OCI-LY1 (cell line): ENCODE results near the gene HOXA3.

Experiments used
- H2AFZ ChIP-seq: fragments of 200-600 bp; sonication (generic), shearing (Covaris generic); 2 replicates; pipeline ENCODE4 v1.6.0; 2014; ENCODE audit warnings: antibody characterized with exemption, mild to moderate bottlenecking, low read length
- H3F3A ChIP-seq: fragments of 200-600 bp; sonication (generic), shearing (Covaris generic); 2 replicates; pipeline ENCODE4 v1.6.0; 2014; ENCODE audit warnings: mild to moderate bottlenecking, antibody characterized with exemption, low read length, moderate library complexity; ENCODE audit not compliant: insufficient read depth
- H3K27ac ChIP-seq: fragments of 200-600 bp; sonication (generic); 2 replicates; pipeline ENCODE4 v1.5.1; 2014; ENCODE audit warnings: low read length, mixed run types, mild to moderate bottlenecking, low read depth; ENCODE audit not compliant: poor library complexity, severe bottlenecking
- H3K27me3 ChIP-seq: fragments of 200-600 bp; sonication (generic); 2 replicates; pipeline ENCODE4 v1.6.0; 2014; ENCODE audit warnings: antibody characterized with exemption, mild to moderate bottlenecking, low read length, moderate library complexity; ENCODE audit not compliant: insufficient read depth
- H3K36me3 ChIP-seq: fragments of 200-600 bp; sonication (generic); 2 replicates; pipeline ENCODE4 v1.6.1; 2014; ENCODE audit warnings: mild to moderate bottlenecking, antibody characterized with exemption, low read length, moderate library complexity, mixed read lengths; ENCODE audit not compliant: insufficient read depth
- H3K4me1 ChIP-seq: fragments of 200-600 bp; sonication (generic); 2 replicates; pipeline ENCODE4 v1.5.1; 2014; ENCODE audit warnings: mild to moderate bottlenecking, low read length, moderate library complexity; ENCODE audit not compliant: insufficient read depth, severe bottlenecking
- H3K4me2 ChIP-seq: fragments of 200-600 bp; sonication (generic), shearing (Covaris generic); 2 replicates; pipeline ENCODE4 v1.6.1; 2014; ENCODE audit warnings: low read length
- H3K4me3 ChIP-seq: fragments of 200-600 bp; sonication (generic); 2 replicates; pipeline ENCODE4 v1.5.1; 2014; ENCODE audit warnings: low read length, low read depth, mild to moderate bottlenecking, mixed read lengths; ENCODE audit not compliant: poor library complexity, severe bottlenecking
- H3K79me2 ChIP-seq: fragments of 200-600 bp; shearing (Covaris generic); 2 replicates; pipeline ENCODE4 v1.6.1; 2016; ENCODE audit warnings: mixed run types, low read length, mixed read lengths; ENCODE audit not compliant: insufficient read depth
- H3K9ac ChIP-seq: fragments of 200-600 bp; sonication (generic), shearing (Covaris generic); 2 replicates; pipeline ENCODE4 v1.6.1; 2014; ENCODE audit warnings: mild to moderate bottlenecking, low read length, mixed read lengths
- H3K9me2 ChIP-seq: fragments of 200-600 bp; sonication (generic), shearing (Covaris generic); 2 replicates; pipeline ENCODE4 v1.6.1; 2014; ENCODE audit warnings: low read depth, mild to moderate bottlenecking, low read length, mixed read lengths
- H3K9me3 ChIP-seq: fragments of 200-600 bp; shearing (Covaris generic); 2 replicates; pipeline ENCODE4 v1.6.1; 2014; ENCODE audit warnings: low read length, mixed read lengths
- H4K20me1 ChIP-seq: fragments of 200-600 bp; sonication (generic), shearing (Covaris generic); 2 replicates; pipeline ENCODE4 v1.6.0; 2016; ENCODE audit warnings: mild to moderate bottlenecking, low read length; ENCODE audit not compliant: insufficient read depth
- EZH2 ChIP-seq: fragments of 200-600 bp; sonication (generic), shearing (Covaris generic); IDR thresholded peaks from 2 replicates; pipeline ENCODE4 v1.8.0; 2017; ENCODE audit warnings: borderline replicate concordance, mixed run types, mild to moderate bottlenecking, antibody characterized with exemption, low read length, moderate library complexity, mixed read lengths
- TF ChIP-seq, protein P1 (sequence below): fragments of 200-600 bp; sonication (generic), shearing (Covaris generic); IDR thresholded peaks from 2 replicates; pipeline ENCODE4 v1.5.1; 2017; ENCODE audit warnings: mild to moderate bottlenecking, antibody characterized with exemption, low read length, moderate library complexity, mixed read lengths

Gene HOXA3

DNA sequence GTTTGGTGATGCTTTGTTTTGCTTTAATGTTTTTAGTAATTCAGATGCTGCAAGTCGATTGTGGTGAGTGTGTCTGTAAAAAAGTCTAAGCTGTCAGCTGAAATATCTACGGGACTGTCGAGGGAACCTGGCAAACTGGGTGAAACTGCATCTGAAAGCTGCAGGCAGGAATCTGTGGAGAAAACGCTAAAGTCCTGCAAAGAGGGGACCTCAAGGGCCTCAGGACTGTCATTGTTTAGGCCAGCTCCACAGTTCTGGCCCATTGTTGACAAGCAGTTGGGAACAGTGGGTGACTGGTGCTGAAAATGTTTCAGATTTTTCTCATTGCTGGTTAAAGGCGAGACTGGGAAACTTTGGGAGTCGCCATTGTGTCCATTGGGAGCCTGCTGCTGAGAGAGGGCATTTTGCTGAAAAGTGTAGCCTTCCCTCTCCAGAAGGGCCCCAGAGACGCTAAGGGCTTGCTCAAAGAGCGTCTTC is 51.7 kb downstream of the HOXA3 start:
- H3K4me3 ChIP-seq = no peak overlapping the region
- 0 out of 2 replicates have a peak, but pooled peaks cover 6% of the 10 kb centered on the region for H3F3A ChIP-seq
- no peak overlapping the region for H3K27ac ChIP-seq

DNA sequence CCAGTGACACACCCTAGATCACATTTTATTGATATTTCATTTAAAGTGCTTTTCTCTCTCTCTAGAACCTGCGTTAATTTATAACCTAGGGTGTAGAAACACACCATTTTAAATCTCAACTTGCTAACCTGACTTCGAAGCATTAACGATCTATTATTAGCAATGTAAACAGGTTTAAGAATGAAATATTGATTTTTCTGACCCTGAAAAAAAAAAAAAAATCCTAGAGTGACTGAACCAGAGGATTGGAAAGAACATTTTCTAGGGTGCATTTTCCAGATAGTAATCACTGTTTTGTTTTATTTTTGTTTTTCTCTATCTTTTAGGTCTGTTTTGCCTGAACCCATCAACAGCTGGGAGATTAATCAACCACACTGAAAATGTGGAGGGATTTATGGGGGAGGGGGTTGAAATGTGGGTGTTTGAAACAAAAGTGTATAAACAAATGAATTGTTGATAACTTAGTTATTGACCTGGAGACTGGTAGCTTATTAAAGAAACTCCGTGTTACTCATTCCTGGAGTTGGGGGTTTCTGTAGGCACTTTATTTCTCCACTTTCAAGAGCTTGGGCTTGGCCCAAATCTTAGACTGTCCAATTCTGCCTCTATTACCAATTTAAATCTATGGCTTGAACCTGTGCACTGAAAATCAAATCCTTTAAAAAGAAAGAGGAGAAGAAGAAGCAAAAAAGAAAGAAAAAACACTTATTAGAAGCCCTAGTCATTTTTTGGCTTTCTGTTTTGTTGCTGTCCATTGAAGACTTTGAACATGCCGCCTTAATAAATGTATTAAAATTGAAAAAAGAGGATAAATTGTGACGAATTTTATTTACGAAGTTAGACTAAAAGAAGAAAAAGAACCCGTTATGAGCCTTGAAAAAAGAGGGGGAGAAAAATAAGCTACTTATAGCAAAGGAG is 52.7 kb downstream of the HOXA3 start:
- Histone ChIP-seq H3K27ac (no peak overlapping the region), H3F3A (0 out of 2 replicates have a peak, but pooled peaks cover 6% of the 10 kb centered on the region), H3K9me2 (no peaks in the 10 kb centered on the region), H3K4me3 (no peak overlapping the region), H3K9me3 (no peaks in the 10 kb centered on the region), H3K9ac (no peak overlapping the region), H4K20me1 (no peaks in the 10 kb centered on the region), H3K4me2 (no peak overlapping the region), H2AFZ (no peak overlapping the region), H3K27me3 (peaks cover 6% of the 10 kb centered on the region; the same call in 1 of the 2 replicates), H3K79me2 (no peaks in the 10 kb centered on the region), H3K36me3 (peaks cover 4% of the 10 kb centered on the region; the same call in 1 of the 2 replicates), H3K4me1 (peaks cover 17% of the 10 kb centered on the region)
- TF ChIP-seq EZH2 = no peak
- TF ChIP-seq, protein P1, sequence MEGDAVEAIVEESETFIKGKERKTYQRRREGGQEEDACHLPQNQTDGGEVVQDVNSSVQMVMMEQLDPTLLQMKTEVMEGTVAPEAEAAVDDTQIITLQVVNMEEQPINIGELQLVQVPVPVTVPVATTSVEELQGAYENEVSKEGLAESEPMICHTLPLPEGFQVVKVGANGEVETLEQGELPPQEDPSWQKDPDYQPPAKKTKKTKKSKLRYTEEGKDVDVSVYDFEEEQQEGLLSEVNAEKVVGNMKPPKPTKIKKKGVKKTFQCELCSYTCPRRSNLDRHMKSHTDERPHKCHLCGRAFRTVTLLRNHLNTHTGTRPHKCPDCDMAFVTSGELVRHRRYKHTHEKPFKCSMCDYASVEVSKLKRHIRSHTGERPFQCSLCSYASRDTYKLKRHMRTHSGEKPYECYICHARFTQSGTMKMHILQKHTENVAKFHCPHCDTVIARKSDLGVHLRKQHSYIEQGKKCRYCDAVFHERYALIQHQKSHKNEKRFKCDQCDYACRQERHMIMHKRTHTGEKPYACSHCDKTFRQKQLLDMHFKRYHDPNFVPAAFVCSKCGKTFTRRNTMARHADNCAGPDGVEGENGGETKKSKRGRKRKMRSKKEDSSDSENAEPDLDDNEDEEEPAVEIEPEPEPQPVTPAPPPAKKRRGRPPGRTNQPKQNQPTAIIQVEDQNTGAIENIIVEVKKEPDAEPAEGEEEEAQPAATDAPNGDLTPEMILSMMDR = no peak

More for the DNA sequence above, 51.7 kb downstream of the HOXA3 start:
- Histone ChIP-seq H3K9me3 (no peaks in the 10 kb centered on the region), H3K4me2 (no peak overlapping the region), H2AFZ (no peak overlapping the region), H3K36me3 (peaks cover 4% of the 10 kb centered on the region; the same call in 1 of the 2 replicates), H3K27me3 (peaks cover 6% of the 10 kb centered on the region; the same call in 1 of the 2 replicates), H3K9me2 (no peaks in the 10 kb centered on the region), H3K79me2 (no peaks in the 10 kb centered on the region), H3K4me1 (peaks cover 9% of the 10 kb centered on the region), H3K9ac (no peak overlapping the region), H4K20me1 (no peaks in the 10 kb centered on the region)
- no peak for TF ChIP-seq EZH2
- TF ChIP-seq, protein P1 = no peak

DNA sequence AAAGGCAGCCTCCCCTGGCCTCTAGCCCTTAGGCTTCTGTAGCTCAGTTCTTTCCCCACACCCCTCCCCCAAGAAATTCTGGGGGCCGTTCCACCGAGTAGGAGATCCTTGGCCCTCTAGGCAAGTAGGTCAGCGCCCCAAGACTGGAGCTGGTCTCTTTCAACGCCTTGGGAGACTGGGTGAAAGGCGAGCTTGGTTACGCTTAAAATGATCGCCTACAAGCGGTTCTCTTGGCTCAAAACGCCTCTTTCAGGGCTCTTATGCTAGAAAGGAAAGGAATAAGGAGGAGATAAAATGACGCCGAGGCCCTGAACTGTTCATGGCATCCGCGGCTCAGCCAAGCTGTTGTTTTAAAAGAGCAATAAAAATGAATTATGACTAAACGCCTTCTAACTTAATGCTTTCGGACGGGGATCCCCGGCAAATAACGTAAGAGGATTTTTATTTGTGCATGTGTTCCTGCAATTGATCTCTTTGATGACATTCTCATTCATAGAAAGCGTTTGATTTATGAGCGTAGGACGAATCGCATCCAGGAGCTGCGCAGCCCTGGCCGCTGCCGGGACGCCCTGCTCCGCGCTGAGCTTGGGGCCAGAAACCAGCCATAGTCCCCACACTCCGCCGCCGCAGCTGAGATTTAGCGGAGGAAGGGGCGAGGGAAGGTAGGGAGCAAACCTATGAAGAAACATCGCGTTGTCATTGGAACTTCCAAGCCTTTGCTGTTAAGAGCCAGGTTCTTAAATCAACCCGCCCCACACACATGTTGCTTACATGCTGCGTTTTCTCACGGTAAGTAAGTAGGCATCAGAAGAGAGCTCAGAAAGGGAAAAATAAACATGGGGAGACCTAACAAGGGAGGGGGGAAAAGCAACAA is 53.6 kb downstream of the HOXA3 start:
- H3K9ac ChIP-seq = no peak overlapping the region
- H3K9me3 ChIP-seq = no peaks in the 10 kb centered on the region
- no peak overlapping the region for H3K4me3 ChIP-seq

More for the DNA sequence above, 53.6 kb downstream of the HOXA3 start:
- H3K4me2 ChIP-seq = no peak overlapping the region
- TF ChIP-seq, protein P1 = no peak
- TF ChIP-seq EZH2 = no peak
- no peak overlapping the region for H2AFZ ChIP-seq
- no peaks in the 10 kb centered on the region for H3K9me2 ChIP-seq
- H3K27ac ChIP-seq = no peak overlapping the region
- H4K20me1 ChIP-seq = no peaks in the 10 kb centered on the region
- H3K27me3 ChIP-seq = peaks cover 6% of the 10 kb centered on the region; the same call in 1 of the 2 replicates
- peaks cover 4% of the 10 kb centered on the region; the same call in 1 of the 2 replicates for H3K36me3 ChIP-seq
- H3K4me1 ChIP-seq = peaks cover 17% of the 10 kb centered on the region
- H3K79me2 ChIP-seq = no peaks in the 10 kb centered on the region
- 0 out of 2 replicates have a peak, but pooled peaks cover 6% of the 10 kb centered on the region for H3F3A ChIP-seq
